Ovary (tissue), 9 donors: ENCODE data around the gene FAM177A1. TPM values are rescaled to one million over a fixed set of nuclear protein-coding genes. Genes with fewer than 3 reads are reported as not detected.
"Not testable (repeated sequence)": the region's sequence is repeated elsewhere in the genome, so short reads cannot be mapped to it uniquely, and the experiment has no call there.

Source experiments
- DNase-seq, 5 donors: peaks; one replicate each; pipeline ENCODE4 v3.0.0-alpha.2; 2019 to 2020
- H3K27ac ChIP-seq, 2 donors: fragments of 200-600 bp; one replicate each; pipeline versions ENCODE4 v1.5.1 to v1.8.0; 2019 to 2022
- H3K27me3 ChIP-seq: fragments of 200-600 bp; one replicate; pipeline ENCODE4 v1.8.0; 2022
- H3K36me3 ChIP-seq: fragments of 200-600 bp; sonication (generic); one replicate; pipeline ENCODE4 v1.5.1; 2019
- H3K4me1 ChIP-seq: one replicate; pipeline ENCODE4 v1.8.1; 2013; ENCODE audit warnings: mild to moderate bottlenecking, moderate library complexity; ENCODE audit not compliant: insufficient read depth
- H3K4me3 ChIP-seq: fragments of 200-600 bp; sonication (generic); one replicate; pipeline ENCODE4 v1.5.1; 2017
- H3K9me3 ChIP-seq, 2 donors: fragments of 200-600 bp in 1 of 2; sonication (generic) in 1 of 2; one replicate each; pipeline versions ENCODE4 v1.5.1 to v1.8.1; 2013 to 2019; ENCODE audit warnings: mild to moderate bottlenecking in 1 of 2, moderate library complexity in 1 of 2
- CTCF ChIP-seq, 3 donors: fragments of 450-650 bp in 2 of 3; fragments of 200-600 bp in 1 of 3; IDR thresholded peaks; one replicate each; pipeline versions ENCODE4 v1.5.1 to v1.8.0; 2016 to 2022; ENCODE audit warnings: antibody characterized with exemption in 3 of 3, mild to moderate bottlenecking in 1 of 3
- EP300 ChIP-seq: sonication (generic); formaldehyde crosslinking; IDR thresholded peaks from one replicate; pipeline ENCODE4 v1.6.1; 2017; ENCODE audit warnings: antibody characterized with exemption
- POLR2A ChIP-seq: fragments of 450-650 bp; IDR thresholded peaks from one replicate; pipeline ENCODE4 v1.6.1; 2017; ENCODE audit warnings: antibody characterized with exemption, mild to moderate bottlenecking, moderate library complexity
- WGBS, 3 donors: extraction: QIAGEN DNeasy Blood & Tissue Kit in 1 of 3; methylation state at CpG; one replicate each; pipeline versions ENCODE4 v1.1.5 to v1.1.7; 2013 to 2017; 5-methylcytosine and 5-hydroxymethylcytosine counted together
- intact Hi-C, 4 donors: fragments of 100-400 bp; cut with DNase I; formaldehyde crosslinking; loops; one replicate each; pipeline versions ENCODE4 v1.11.0 to v1.15.1; 2022 to 2023
- polyA plus RNA-seq, 2 donors: library from polyadenylated mRNA; stranded (reverse); fragments of 200-250 nt in 1 of 2; fragments of 350-450 nt in 1 of 2; fragmentation: Illumina TruSeq in 1 of 2; extraction: RNeasy Lipid Tissue Mini Kit (QIAGEN cat#74804) in 1 of 2; gene quantifications; one replicate each; pipeline ENCODE4 v1.2.3, GENCODE V29; 2013 to 2014
- total RNA-seq, 7 donors: library from RNA; depleted of rRNA in 2 of 7; stranded (reverse); fragments of >200 nt in 2 of 7; fragmentation: NEBNext Ultra II Directional in 3 of 7; extraction: Animal tissue kit (Norgen Biotek cat#: 25700) in 3 of 7; gene quantifications; one replicate each; pipeline versions ENCODE4 v1.1.0 to v1.2.4, GENCODE V29; 2016 to 2023
- donor health status: DM: no; HTN: no; CAD: no; lungs with moderate emphysema.
- donor health status: DM: no; HTN: no; CAD: no.
- donor health status: Bipolar disorder and iron deficiency.
- donor health status: DM: yes; HTN: yes; CAD: no.
- donor health status: DM: no; HTN: no; CAD: no.
- donor health status: DM: yes; HTN: yes; CAD: no.

The FAM177A1 gene
- total and polyA plus RNA-seq, 9 donors = 15.7 to 46.8 (median 35.5) TPM

- no peaks in the 10 kb centered on the region for H3K36me3 ChIP-seq
Observed at GRCh38 chr14:35032562-35032961, 13.5 kb upstream of the FAM177A1 start.

GRCh38 chr14:35034440-35034833 is 11.6 kb upstream of the FAM177A1 start:
- H3K9me3 ChIP-seq = peaks cover 0 to 6% of the 10 kb centered on the region in 2 donors
- DNase-seq = no peak
- intact Hi-C loops = no loop called here
- no peaks in the 10 kb centered on the region for H3K36me3 ChIP-seq
- no peak overlapping the region for H3K4me3 ChIP-seq
- H3K27ac ChIP-seq = no peak overlapping the region
- H3K4me1 ChIP-seq = no peaks in the 10 kb centered on the region
- H3K27me3 ChIP-seq = no peaks in the 10 kb centered on the region
- whole genome bisulfite sequencing, 3 donors = 89 to 98% (median 95%) methylated on average over 5 of the region's 5 CpGs
- TF ChIP-seq EP300 = no peak

More at GRCh38 chr14:35032562-35032961, 13.5 kb upstream of the FAM177A1 start:
- H3K27me3 ChIP-seq = no peaks in the 10 kb centered on the region
- H3K27ac ChIP-seq = no peak overlapping the region
- H3K9me3 ChIP-seq = peaks cover 0 to 6% of the 10 kb centered on the region in 2 donors
- DNase-seq = no peak
- intact Hi-C loops = no loop called here
- no peak overlapping the region for H3K4me3 ChIP-seq
- 96 to 100% (median 97%) methylated on average over 2 of the region's 2 CpGs for WGBS, 3 donors
- TF ChIP-seq POLR2A = no peak
- TF ChIP-seq CTCF (IDR thresholded peaks at IDR 0.05) = no peak
- TF ChIP-seq EP300 = no peak
- H3K4me1 ChIP-seq = no peaks in the 10 kb centered on the region

DNA sequence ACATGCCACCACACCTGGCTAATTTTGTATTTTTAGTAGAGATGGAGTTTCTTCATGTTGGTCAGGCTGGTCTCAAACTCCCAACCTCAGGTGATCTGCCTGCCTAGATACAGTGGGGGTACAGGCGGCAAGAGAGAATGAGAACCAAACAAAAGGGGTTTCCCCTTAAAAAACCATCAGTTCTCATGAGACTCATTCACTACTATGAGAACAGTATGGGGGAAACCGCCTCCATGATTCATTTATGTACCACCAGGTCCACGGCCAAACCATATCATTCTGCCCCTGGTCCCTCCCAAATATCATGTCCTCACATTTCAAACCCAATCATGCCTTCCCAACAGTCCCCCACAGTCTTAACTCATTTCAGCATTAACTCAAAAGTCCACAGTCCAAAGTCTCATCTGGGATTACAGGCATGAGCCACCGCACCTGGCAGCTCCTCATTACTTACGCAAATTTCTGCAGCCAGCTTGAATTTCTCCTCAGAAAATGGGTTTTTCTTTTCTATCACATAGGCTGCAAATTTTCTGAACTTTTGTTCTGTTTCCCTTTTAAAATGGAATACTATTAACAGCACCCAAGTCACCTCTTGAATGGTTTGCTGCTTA is 11.0 kb upstream of the FAM177A1 start:
- H3K9me3 ChIP-seq, H3K4me1 ChIP-seq, H3K27me3 ChIP-seq, intact Hi-C loops, H3K36me3 ChIP-seq, H3K27ac ChIP-seq, H3K4me3 ChIP-seq, DNase-seq: not testable (repeated sequence)
- WGBS, 3 donors = 84 to 96% (median 95%) methylated on average over 5 of the region's 5 CpGs

- H3K9me3 ChIP-seq, H3K4me1 ChIP-seq, H3K27ac ChIP-seq, DNase-seq, H3K27me3 ChIP-seq, H3K36me3 ChIP-seq, H3K4me3 ChIP-seq, intact Hi-C loops: not testable (repeated sequence)
- 40 to 91% (median 51%) methylated on average over 2 to 10 of the region's 17 CpGs for WGBS, 3 donors
Observed at GRCh38 chr14:35038312-35038711, 7.8 kb upstream of the FAM177A1 start.

GRCh38 chr14:35042632-35043031 is 3.4 kb upstream of the FAM177A1 start:
- no peaks in the 10 kb centered on the region for H3K4me1 ChIP-seq
- no peaks in the 10 kb centered on the region for H3K27me3 ChIP-seq
- intact Hi-C loops = loop anchor here in 1 of 4 donors (10.0 kb wide), 1 partner anchor 372 kb away; no protein-coding TSS in a partner anchor
- H3K27ac ChIP-seq = no peak overlapping the region
- 82 to 92% (median 91%) methylated on average over 3 of the region's 3 CpGs for WGBS, 3 donors
- no peaks in the 10 kb centered on the region for H3K9me3 ChIP-seq
- no peak overlapping the region for H3K4me3 ChIP-seq
- TF ChIP-seq CTCF (IDR thresholded peaks at IDR 0.05) (no peak), POLR2A (no peak), EP300 (no peak)
- no peak for DNase-seq
- H3K36me3 ChIP-seq = no peaks in the 10 kb centered on the region

DNA sequence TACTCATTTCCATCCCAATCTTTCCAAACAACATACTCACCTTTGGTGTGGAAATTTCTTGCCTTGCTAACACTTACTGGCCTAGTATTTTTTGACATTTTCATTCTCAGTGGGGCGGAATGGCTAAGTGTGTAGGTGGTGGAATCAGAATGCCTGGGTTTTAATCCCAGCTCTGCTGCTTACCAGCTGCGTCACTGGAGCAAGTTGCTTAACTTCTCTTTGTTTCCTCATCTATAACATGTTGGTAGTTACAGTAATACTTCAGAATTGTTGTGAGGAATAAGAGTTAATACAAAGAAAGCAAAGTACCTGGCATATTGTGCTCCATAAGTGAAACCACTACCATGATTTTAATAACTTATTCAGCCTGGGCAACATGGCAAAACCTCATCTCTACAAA is 3.0 kb upstream of the FAM177A1 start:
- H3K4me3 ChIP-seq = no peak overlapping the region
- H3K27me3 ChIP-seq = no peaks in the 10 kb centered on the region
- no peak overlapping the region for H3K27ac ChIP-seq
- intact Hi-C loops = loop anchor here in 1 of 4 donors (10.0 kb wide), 1 partner anchor 372 kb away; no protein-coding TSS in a partner anchor
- no peak for DNase-seq
- WGBS, 3 donors = 97 to 98% (median 97%) methylated on average over 2 of the region's 2 CpGs
- no peaks in the 10 kb centered on the region for H3K36me3 ChIP-seq
- no peaks in the 10 kb centered on the region for H3K9me3 ChIP-seq
- TF ChIP-seq POLR2A = no peak
- TF ChIP-seq CTCF (IDR thresholded peaks at IDR 0.05) = no peak
- TF ChIP-seq EP300 = no peak
- no peaks in the 10 kb centered on the region for H3K4me1 ChIP-seq
